Activated naive CD4-positive, alpha-beta T cell treated with Interleukin-2 at 50 U/mL for 16 hours (primary cell): ENCODE data around the gene IZUMO4.
"Not testable (repeated sequence)": the region's sequence is repeated elsewhere in the genome, so short reads cannot be mapped to it uniquely, and the experiment has no call there.

Experiments used
- DNase-seq: peaks from one replicate; pipeline ENCODE4 v3.0.0-alpha.2; 2020

The IZUMO4 gene

DNA sequence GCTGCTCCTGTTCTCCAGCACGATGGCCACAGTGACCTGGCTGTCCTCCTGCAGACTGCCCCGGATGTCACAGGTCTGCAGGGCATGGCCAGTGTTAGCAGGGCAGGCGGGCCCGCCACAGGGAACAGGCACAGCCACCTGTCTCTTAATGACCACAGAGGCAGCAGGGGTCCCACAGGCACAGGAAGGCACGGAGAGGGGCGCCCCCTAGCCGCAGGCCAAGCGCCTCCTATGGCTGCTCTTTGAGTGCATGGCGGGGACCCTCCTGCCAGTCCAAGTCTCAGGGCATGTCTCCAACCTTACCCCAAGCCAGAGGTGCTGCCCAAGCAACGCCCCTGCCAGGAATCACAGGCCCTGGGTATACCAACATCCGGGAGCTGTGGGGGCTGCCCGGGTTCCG lies 14.1 kb downstream of the IZUMO4 start:
- no peak for DNase-seq

DNA sequence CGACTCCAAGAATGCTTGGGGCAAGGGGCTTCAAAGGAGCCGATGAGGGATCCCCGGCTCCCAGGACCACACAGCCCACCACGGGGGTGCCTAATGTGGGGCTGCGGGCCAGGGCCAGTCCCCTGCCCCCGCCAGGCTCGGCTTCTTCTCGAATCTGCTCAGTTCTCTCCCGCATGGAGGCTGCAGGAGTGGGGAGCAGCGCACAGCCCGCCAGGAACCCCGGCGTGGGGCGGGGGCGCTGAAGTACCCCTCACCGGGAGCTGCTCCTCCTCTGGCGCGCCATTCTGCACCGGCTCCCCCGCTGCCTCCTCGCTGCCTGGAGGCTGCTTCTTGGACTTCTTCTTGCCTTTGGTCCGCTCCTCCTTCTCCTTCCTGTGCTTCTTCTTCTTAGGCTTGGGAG lies 14.7 kb downstream of the IZUMO4 start:
- no peak for DNase-seq

DNA sequence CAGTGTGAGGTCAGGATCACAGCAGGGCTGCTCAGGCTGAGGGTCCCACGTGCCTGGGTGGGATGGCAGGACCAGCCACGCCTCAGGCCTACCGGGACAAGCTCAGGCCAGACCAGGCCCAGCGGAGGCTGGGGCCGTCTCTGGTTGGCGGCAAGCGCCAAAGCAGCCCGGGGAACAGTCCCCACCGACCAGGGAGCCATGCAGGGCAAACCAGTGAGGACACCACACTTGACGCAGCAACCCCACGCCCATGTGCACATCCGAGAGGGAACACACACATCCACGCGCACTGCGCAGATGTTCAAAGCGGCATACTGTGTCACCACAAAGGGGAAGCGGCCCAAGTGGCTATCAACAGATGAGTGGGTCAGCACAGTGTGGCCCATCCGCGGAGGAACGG lies 15.2 kb downstream of the IZUMO4 start:
- no peak for DNase-seq

DNA sequence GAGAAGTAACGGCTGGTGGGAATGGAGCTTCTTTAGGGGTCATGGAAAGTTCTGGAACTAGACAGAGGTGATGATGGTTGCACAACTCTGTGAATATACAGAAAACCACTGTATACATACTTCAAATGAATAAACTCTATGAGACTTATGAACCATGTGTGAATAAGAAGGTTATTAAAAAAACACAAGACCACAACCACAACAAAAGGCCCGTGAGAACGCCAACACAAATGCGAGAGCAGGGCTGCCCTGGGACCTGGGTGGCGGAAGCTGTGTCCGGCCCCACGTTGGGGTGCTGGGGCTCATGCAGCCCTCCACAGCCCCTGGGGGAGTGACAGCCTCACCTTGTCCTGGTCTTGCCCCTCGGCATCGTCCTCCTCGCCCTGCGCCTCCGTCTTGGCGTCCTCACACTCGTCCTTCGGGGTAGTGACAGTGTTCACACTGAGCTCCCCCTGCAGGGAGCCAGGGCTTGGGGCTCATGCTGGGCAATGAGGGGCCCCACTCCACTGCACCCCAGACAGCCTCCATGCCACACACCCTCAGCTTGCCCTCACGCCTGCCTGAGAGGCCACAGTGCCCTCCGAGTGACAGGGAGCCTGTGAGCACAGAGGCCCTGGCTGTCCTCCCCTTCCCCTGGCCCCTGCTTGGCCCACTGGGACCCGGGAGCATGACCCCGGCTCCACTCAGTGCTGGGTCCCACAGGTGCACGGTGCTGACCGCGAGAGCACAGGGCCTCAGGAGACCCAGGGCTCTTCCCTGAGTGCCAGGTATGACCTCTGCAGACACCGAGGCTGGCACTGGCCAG lies 16.0 kb downstream of the IZUMO4 start:
- DNase-seq, result no peak

DNA sequence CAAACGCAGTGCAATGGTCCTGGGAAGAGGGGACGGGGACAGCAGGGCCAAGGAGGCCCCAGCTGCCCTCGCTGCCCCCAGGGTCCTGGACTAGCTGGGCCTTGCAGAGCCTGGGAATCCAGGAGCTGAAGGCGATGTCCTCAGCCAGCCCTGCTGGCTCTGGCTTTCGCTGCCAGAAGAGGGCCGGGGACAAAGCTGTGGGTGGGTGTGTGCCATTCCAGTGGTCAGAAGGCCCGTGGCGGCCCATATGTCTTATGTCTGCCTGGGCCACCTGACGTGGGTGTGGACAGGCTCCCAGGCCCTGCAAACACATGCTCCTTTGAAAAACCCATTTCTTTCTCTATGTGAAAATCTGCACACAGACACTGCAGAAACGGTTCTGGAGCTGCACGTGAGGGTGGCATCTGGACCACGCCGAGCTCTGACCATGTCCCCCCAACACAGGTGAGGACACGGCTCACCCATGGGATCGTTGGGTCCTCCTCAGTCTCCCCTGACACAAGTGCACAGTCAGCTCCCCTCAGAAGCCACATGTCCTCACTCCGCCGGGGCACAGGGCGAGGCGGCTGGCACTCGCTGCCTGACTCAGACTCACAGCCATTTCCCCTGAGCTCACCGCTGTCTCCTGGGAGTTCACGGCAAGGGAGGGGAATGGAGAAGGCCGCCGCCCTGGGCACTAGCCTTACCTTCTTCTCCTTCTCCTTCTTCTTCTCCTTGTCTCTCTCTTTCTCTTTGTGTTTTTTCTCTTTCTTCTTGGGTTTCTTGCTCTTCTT lies 16.9 kb downstream of the IZUMO4 start:
- no peak for DNase-seq

DNA sequence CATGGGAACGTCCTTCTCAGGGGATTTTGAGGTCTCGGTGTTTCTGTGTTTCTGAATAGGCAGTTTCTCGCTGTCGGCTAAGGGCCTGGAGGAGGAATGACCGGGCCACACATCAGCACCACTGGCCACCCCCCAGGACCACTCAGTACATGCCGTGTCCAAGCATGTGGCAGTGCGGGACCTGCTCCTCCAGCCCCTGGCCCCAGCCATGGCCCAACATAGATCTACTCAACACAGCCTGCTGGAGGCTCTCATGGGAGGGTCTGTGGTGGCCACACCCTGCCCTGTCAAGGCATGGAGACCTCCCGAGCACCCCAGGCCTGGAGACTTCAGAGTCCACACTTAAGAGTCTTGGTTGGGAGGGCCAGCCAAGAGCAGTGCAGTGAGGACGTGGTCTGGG lies 17.5 kb downstream of the IZUMO4 start:
- DNase-seq, result no peak

GRCh38 chr19:2114821-2115220 lies 18.1 kb downstream of the IZUMO4 start:
- no peak for DNase-seq

- DNase-seq, result no peak
Observed at GRCh38 chr19:2115324-2115723, 18.6 kb downstream of the IZUMO4 start.

- DNase-seq, result no peak
Observed at GRCh38 chr19:2115911-2116426, 19.3 kb downstream of the IZUMO4 start.

DNA sequence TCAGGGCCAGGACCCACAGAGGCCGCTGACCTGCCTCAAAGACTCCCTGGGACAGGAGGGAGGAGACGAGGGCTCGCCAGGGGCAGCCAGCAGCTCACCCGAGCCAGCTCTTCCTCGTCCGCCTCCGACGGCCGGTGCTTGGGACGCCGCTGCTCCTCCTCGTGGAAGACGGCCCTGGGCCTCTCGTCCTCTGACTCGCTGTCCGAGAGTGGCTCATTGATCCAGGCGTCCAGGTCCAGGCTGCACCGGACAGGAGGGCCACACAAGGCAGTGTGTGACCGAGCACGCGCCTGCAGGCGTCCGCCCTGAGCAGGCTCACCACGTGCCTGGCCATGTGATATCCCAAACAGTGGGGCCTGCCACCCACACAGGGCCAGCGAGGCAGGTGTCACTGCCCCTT lies 19.8 kb downstream of the IZUMO4 start:
- DNase-seq, result no peak

DNA sequence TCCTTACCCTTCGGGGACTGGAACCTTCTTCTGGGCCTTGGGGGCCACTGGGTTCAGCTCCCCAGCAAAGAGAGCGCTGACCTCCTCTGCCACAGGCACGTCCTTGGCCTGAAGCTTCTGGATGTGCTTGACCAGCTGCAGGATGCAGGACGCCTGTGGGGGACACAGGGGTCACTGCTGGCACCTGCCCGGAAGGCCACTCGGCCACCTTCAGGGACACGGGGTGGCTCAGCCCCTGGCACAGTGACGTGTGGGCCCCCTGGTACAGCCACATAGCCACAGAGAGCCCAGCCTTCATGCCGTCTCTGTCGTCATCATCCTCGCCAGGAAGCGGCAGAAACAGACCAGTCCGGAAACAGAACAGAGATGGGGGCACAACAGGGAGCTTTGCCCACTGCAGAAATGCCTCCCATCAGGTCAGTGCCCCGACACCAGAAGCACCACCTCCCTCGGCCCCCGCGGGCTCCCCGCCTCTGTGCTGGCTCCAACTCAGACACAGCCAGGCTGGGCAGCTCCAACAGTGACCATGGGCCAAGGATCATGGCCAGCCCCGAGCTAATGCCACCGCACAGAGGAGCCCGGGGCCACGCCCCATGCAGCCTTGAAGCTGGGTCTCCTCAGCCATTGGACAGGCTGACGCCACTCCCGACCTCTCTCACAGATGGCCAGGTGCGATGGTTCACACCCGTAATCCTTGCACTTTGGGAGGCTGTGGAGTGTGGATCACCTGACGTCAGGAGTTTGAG lies 20.7 kb downstream of the IZUMO4 start:
- DNase-seq, result no peak

DNA sequence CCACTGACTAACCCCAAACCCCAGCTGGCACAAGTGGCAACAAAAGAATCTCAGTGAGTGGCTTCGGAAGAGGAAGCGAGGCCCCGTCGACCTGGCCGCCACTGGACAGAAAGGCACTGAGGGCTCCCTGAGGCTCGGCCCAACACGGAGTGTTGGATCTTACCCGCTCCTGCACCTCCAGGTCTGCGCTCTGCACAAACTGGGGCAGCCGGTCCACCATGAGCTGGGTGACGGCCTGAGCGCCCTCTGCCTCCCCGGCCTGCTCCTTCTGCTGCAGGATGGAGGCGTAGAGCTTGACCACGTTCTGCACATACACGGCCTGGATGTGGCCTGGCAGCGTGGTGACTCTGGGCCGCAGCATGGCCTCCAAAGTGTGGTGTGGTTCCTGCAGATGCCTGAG lies 21.7 kb downstream of the IZUMO4 start:
- DNase-seq, result no peak

DNA sequence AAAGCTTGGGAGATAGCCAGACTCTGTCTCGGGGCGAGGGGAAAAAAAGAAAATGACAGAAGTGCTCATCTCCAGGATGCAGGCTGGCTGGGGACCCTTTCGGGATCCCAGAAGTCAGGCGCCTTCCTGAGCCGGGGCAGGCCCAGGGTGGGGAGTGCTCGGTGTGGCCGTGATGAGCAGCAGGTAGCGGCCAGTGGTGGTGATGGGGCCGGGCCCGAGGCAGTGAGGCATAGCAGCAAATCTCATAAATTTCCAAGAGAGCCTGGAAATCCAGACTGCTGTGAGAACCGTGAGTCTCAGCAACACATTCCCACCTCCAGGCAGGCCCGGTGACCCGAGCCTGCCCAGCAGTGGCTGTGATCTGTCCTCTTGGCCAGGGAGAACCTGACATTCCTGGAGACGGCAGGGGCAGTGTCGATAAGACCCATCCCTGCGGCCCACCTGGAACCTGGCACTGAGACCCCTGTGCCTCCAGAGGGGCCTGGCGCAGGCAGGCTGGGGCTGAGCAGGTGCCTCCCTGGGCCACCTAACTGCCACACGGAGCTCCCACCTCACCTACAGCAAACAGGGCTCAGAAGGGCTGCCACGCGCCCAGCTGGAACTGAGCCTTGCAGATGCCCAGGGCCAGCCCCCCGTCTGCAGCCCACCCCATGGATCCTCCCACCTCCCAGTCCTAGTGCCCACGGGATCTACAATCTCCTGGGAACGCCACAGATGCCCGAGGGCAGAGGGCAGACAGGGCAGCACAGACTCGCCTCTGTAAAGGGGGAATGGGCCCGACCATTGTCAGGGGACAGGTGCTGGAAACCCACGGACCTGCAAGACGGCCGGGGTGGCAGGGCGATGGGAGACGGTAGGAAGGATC lies 23.4 kb downstream of the IZUMO4 start:
- no peak for DNase-seq

- DNase-seq, result no peak
Observed at GRCh38 chr19:2120821-2121220, 24.1 kb downstream of the IZUMO4 start.

DNA sequence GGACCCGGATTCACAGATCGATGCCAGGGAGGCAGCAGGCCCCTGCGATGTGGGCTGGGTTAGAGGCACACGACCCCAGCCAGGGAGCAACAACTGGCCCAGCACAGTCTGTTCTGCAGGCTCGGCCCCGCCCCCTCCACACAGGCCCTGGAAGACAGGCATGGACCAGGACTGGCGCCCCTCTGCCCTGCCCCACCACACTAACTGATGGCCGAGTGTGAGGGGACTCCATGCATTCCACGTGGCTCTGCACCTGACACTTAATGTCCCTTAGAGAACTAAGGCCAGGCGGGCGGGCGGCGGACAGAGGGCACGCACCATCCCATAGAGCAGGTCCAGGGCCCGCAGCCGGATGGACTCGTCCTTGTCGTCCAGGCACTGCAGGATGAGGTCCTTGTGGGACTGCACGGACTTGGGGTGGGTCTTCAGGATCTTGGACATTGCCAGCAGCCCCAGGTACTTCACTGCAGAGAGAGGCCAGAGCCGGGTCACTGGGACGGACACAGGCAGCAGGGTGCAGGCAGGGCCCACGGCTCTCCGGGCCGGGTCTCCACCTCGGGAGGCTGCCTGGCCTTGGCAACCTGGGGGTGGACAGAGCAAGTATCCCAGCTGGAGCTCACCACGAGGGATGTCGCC lies 24.8 kb downstream of the IZUMO4 start:
- DNase-seq, result no peak

DNA sequence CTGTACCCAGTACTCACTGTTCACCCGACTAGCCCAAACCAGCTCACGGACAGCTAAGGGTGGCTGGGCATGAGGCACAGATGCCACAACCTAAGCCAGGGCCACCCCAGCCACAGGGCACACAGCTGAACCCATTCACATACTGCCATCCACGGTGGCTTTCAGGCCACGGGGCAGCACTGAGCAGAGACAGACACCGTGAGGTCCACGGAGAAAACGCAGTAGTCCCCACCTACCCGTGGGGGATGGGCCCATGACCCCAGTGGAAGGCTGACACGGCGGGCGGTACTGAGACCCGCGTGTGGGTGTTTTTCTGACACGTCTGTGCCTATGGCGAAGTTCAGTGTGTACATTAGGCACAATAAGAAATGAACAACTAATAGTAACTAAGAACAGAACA lies 25.5 kb downstream of the IZUMO4 start:
- no peak for DNase-seq

- DNase-seq, result no peak
Observed at GRCh38 chr19:2122982-2123381, 26.3 kb downstream of the IZUMO4 start.

- no peak for DNase-seq
Observed at GRCh38 chr19:2123682-2124387, 27.1 kb downstream of the IZUMO4 start.

DNA sequence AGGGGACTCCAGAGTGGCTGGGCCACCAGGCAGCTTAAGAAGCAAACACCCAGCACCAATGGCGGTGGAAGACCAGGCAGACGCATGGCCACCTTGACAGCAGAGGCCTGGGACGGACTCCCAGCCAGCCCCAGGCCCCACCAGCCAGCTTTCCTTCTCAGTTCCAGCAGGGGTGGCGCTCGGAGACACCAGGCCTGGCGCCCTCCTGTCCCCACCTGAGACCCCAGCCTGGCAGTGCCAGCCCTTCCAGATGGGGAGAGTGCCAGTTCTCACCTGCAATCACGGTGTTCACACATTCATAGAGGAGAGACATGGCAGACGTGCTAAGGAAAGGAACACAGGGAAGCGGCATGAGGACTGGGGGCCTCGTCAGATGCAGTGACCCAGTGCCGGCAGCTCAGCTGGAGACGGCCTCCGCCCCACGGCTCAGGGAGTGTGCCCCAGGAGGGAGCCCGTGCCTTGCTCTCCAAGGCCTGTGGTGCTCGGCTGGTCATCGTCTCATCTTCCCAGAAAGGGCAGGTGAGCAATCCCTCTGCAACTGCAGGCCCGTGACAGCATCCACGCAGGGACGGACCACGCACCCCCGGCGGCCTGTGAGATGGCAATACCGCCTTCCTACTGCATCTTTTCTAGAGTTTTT lies 30.3 kb downstream of the IZUMO4 start:
- no peak for DNase-seq

- DNase-seq, result no peak
Observed at GRCh38 chr19:2127758-2128157, 31.0 kb downstream of the IZUMO4 start.

DNA sequence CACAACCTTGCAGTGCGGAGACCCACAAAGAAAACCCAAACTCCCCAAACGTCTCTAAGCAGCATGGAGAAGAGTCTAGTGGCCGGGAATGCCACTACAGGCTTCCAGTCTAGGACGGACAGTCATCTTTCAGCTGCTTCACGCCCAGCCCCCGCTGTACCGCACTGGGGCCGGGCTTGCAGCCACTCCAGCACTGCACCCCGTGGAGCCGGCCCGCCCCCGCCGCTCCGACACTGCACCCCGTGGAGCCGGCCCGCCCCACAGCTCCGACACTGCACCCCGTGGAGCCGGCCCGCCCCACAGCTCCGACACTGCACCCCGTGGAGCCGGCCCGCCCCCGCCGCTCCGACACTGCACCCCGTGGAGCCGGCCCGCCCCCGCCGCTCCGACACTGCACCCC lies 31.5 kb downstream of the IZUMO4 start:
- DNase-seq, result not testable (repeated sequence)
